Effector memory CD8-positive, alpha-beta T cell (primary cell): Measurements from ENCODE around the gene UBA3.
A peak's percentile ranks its signal among the peaks of the same experiment; 100 is the strongest.

Source experiments
- ATAC-seq: fragments of 150-1000 bp; cut with Tn5 transposase; replicated peaks from 2 replicates; pipeline ENCODE4 v1.10.0; 2021; ENCODE audit warnings: mild to moderate bottlenecking, moderate library complexity
- DNase-seq, 3 experiments: peaks; one replicate each; pipeline ENCODE4 v3.0.0; 2021
- H3K27ac Mint-ChIP-seq, 2 donors: one replicate each; pipeline ENCODE4 v1.8.0; 2022; ENCODE audit warnings: mild to moderate bottlenecking in 2 of 2, mixed read lengths in 2 of 2, moderate library complexity in 2 of 2
- H3K27me3 Mint-ChIP-seq, 2 donors: one replicate each; pipeline ENCODE4 v1.8.0; 2022; ENCODE audit warnings: mixed read lengths in 2 of 2
- H3K36me3 Mint-ChIP-seq: one replicate; pipeline ENCODE4 v1.8.0; 2022; ENCODE audit warnings: mild to moderate bottlenecking, moderate library complexity, mixed read lengths; ENCODE audit not compliant: insufficient read depth
- H3K4me1 Mint-ChIP-seq, 2 donors: one replicate each; pipeline ENCODE4 v1.8.0; 2022; ENCODE audit warnings: low read depth in 2 of 2, mixed read lengths in 2 of 2
- H3K4me3 Mint-ChIP-seq, 2 donors: one replicate each; pipeline ENCODE4 v1.8.0; 2022; ENCODE audit warnings: mild to moderate bottlenecking in 2 of 2, mixed read lengths in 2 of 2, moderate library complexity in 2 of 2
- H3K9me3 Mint-ChIP-seq, 2 donors: one replicate each; pipeline ENCODE4 v1.8.0; 2022; ENCODE audit warnings: mixed read lengths in 2 of 2

The UBA3 gene

DNA sequence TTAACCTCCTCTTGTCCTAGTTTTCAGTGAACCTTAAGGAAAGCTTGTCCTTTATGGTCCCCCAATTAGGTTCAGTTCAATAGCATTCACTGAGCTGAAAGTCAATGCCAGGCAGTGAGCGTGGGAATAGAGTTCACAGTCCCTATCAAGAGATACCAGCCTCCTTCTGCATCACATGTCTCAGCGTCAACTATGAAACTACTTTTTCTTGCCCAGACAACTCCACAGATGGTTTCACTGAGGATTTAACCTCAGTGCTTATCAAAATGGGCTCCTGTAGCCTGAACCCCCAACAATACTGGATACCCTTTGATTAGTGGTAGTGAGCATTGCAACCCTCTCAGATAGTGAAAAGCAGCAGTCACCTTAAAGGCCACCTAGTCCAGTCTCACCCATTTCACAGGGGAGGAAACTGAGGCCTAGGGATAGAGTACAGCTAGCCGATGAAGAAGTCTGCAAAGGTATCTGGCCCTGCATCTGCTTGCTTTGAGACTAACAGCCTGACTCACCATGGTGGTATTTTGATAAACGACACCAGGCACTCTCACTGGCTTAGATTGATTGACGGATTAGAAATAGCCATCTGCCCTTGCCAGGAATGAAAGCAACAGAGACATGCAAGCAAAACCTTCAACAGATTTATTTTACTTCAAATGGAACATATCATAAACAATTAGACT is 1.6 kb upstream of the UBA3 start:
- Mint-ChIP-seq H3K9me3 (no peaks in the 10 kb centered on the region), H3K27ac (peak overlapping the region; percentile 89 to 95), H3K4me1 (peaks cover 45 to 72% of the 10 kb centered on the region in 2 donors), H3K4me3 (peak overlapping the region; percentile 51 to 96), H3K27me3 (no peaks in the 10 kb centered on the region), H3K36me3 (peaks cover 10% of the 10 kb centered on the region)
- DNase-seq (no peak), ATAC-seq (no peak)

DNA sequence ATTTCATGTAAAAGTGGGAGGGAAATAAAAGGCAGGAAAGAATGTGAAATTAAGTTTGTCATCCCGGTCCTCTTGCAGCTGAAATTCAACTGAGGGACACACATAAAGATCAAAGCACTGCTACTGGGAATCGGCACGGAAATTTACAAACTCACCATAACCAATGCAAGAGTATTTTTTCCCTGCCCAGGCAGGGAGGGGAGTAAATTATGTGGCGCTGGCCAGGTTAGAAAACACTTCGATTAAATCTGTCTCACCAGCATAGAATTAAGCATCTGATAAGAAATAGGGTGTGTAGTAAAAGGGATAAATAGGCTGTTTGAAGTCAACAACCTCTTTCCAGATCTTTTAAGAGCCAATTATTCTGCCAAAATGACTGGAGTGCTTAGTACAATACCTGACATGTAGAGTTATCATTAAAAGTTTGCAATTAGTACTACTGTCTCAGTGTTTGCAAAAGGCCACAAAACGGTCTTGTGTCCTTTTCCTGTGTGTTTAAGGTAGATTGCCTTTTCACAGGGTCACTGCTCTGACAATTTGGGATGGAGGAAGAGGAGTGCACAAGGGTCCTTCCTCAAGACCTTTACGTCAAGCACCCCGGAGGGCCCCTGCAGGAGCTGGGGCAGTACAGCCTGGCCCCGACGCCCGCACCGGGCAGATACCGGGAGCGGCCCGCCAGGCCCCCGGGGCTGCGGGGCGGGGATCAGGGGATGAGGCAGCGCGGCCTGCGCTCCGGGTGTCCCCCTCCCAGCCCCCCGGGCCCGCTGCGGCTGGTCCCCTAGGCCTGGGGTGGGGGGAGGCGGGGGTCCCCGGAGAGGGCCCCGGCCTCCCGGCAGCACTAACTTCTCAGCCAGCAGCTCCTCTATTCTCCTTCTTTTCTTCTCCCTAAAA is 651 bp downstream of the UBA3 start:
- Mint-ChIP-seq H3K27ac (peak overlapping the region; percentile 62 to 87), H3K9me3 (no peaks in the 10 kb centered on the region), H3K27me3 (no peaks in the 10 kb centered on the region), H3K4me3 (peak overlapping the region; percentile 79 to 96), H3K4me1 (peaks cover 37 to 62% of the 10 kb centered on the region in 2 donors), H3K36me3 (peaks cover 14% of the 10 kb centered on the region)
- DNase-seq (no peak), ATAC-seq (peak; percentile 14)

DNA sequence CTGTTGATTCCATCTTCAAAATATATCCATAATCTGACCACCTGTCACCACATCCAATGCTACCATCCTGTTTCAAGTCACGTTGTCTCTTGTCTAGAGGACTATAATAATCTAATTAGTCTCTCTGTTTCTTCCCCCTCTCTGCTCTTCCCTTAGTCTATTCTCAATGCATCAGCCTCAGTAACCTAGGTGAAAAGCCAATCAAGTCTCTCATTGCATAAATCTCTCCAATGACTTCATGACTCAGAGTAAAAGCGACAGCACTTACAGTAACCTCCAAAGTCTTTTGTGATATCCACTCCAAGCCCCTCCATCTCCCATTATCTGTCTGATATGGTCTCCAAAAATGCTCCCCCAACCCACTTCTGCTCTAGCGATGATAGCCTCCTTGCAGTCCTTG is 7.2 kb downstream of the UBA3 start:
- Mint-ChIP-seq H3K27me3 (no peaks in the 10 kb centered on the region), H3K4me1 (peaks cover 19 to 26% of the 10 kb centered on the region in 2 donors), H3K36me3 (peaks cover 51% of the 10 kb centered on the region), H3K27ac (peak overlapping the region in 1 of 2 donors; percentile 15), H3K4me3 (no peak overlapping the region), H3K9me3 (no peaks in the 10 kb centered on the region)
- ATAC-seq (no peak), DNase-seq (no peak)

DNA sequence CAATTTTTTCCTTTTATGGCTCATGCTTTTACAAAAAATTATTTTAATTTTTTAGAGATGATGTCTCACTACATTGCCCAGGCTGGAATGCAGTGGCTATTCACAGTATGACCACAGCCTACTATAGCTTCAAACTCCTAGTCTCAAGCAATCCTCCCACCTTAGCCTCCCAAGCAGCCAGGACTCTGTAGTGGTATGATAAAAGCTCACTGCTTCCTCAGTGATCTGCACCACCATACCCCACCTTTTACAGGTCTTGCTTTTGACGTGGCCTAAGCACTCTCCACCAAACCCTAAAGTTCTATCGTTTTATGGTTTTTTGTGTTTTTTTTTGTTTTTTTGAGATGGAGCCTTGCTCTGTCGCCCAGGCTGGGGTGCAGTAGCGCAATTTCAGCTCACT is 14.0 kb downstream of the UBA3 start:
- H3K4me1 Mint-ChIP-seq = peaks cover 18 to 30% of the 10 kb centered on the region in 2 donors
- no peak for ATAC-seq
- H3K27ac Mint-ChIP-seq = peak overlapping the region; percentile 67 to 89
- H3K36me3 Mint-ChIP-seq = peaks cover 48% of the 10 kb centered on the region
- H3K9me3 Mint-ChIP-seq = no peaks in the 10 kb centered on the region
- no peak for DNase-seq
- peak overlapping the region in 1 of 2 donors; percentile 59 for H3K4me3 Mint-ChIP-seq
- no peaks in the 10 kb centered on the region for H3K27me3 Mint-ChIP-seq

DNA sequence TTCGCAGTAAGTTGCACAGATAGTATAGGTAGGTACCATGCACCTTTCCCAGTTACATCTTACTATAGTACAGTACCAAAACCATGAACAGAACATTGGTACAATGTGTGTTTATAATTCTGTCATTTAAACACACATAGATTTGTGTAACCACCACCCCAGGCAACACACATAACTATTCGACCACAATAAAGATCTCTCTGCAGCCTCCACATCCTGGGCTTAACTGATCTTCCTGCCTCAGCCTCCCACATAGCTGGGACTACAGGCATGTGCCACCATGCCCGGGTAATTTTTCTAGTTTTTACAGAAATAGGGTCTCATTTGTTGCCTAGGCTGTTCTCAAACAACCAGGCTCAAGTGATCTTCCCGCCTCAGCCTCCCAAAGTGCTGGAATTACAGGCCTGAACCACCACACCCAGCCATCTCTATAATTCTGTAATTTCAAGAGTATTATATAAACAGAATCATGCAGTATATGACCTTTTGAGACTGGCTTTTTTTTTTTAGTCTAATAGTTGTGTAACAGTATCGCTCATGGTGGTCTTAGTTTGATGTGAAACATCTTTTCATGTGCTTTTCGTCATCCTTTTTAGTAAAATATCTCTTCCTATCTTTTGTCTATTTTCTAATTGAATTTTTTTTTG is 14.7 kb downstream of the UBA3 start:
- peak; percentile 79 for ATAC-seq
- Mint-ChIP-seq H3K4me1 (peaks cover 13 to 28% of the 10 kb centered on the region in 2 donors), H3K4me3 (peak overlapping the region; percentile 19 to 59), H3K27me3 (no peaks in the 10 kb centered on the region), H3K9me3 (no peaks in the 10 kb centered on the region), H3K27ac (peak overlapping the region; percentile 67 to 89), H3K36me3 (peaks cover 51% of the 10 kb centered on the region)
- no peak for DNase-seq

DNA sequence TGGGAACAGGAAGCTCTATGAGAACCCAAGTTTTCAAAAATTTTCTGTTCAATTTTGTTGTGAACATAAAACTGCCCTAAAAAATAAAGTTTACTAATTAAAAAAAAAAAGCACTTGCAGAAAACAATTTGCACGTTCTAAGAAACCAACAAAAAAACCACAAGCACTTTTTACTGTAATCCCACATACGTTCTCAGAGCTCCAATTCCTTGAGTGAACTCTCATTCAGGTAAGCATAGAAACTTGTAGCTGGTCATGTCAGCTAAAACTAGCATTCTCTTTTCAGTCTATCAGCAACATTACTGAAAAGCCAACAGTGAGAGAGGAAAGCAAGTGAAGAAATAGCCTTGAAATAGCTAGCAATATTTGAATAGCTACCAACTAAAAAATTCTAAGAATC is 16.5 kb downstream of the UBA3 start:
- peaks cover 48% of the 10 kb centered on the region for H3K36me3 Mint-ChIP-seq
- H3K9me3 Mint-ChIP-seq = no peaks in the 10 kb centered on the region
- DNase-seq (no peak), ATAC-seq (no peak)
- H3K27me3 Mint-ChIP-seq = no peaks in the 10 kb centered on the region
- H3K27ac Mint-ChIP-seq = peak overlapping the region; percentile 67 to 89
- H3K4me1 Mint-ChIP-seq = peaks cover 23 to 41% of the 10 kb centered on the region in 2 donors
- peak overlapping the region; percentile 44 to 49 for H3K4me3 Mint-ChIP-seq

DNA sequence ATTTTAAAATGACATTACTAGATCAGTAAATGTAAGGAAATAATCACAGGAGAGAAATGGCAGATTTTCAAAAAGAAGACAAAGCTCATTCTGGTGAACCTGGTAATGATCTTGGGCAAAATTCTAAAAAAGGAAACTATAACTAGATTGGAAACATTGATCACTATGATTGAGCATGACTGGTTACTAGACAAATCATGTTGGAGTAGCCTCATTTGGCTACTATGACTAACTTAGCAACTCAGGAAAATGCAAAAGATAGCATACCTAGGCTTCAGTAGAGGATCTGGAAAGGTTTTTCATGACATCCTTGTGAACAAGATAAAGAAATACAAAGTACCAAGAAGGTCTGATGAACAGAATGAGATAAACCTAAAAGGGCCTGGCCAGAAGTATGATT is 20.5 kb downstream of the UBA3 start:
- Mint-ChIP-seq H3K27me3 (no peaks in the 10 kb centered on the region), H3K4me3 (no peak overlapping the region), H3K4me1 (peaks cover 23 to 34% of the 10 kb centered on the region in 2 donors), H3K27ac (peak overlapping the region; percentile 86 to 88), H3K9me3 (no peaks in the 10 kb centered on the region), H3K36me3 (peaks cover 69% of the 10 kb centered on the region)
- no peak for ATAC-seq
- no peak for DNase-seq

DNA sequence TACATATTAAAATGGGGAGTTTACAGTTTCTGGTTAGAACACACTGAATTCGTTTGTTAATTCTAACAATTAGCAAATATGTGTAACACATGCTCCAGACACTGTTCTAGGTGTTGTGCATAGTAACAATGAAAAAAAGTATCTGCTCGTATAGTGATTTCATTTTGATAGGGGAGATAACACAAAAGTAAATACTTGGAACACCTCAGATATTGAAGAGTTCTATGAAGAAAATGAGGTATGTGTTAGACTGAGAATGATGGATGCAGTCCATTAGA is 21.3 kb downstream of the UBA3 start:
- H3K27me3 Mint-ChIP-seq = no peaks in the 10 kb centered on the region
- peak overlapping the region; percentile 35 to 44 for H3K4me3 Mint-ChIP-seq
- peak; percentile 17 for ATAC-seq
- peak overlapping the region; percentile 86 to 88 for H3K27ac Mint-ChIP-seq
- peaks cover 17 to 28% of the 10 kb centered on the region in 2 donors for H3K4me1 Mint-ChIP-seq
- no peaks in the 10 kb centered on the region for H3K9me3 Mint-ChIP-seq
- peaks cover 68% of the 10 kb centered on the region for H3K36me3 Mint-ChIP-seq
- no peak for DNase-seq

DNA sequence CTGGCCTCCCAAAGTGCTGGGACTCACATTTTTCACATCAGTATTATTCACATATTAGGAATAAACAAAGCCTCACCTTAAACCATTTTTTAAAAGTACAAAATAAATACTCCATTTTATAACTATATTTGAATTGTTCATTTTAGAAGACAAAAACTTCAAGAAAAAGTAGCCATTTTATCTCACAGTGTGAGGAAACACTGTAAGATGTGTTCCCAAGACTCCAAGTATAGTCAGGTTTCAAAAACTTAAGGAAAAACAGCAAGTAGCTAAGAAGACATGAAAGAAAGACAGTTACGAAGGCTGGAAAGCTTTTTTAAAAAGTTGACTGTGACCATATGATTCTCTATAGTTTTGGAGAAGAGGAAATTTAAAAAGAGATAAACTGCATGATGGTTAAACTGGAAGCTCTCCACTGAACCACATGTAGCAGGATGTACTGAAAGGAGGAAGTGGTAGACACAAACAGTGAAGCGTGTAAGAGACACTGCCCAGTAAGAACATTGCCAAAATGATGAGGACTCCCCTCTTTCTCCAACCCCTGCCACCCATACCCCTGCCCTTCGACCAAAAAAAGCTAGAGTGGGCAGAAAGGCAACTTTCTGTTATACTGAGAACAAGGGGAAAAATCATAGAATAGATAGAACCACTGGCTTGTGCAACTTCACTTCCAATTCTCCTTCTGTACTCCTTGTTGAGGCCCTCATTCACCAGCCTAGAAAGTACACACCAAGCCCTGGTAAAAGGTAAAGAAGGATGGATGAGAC is 21.8 kb downstream of the UBA3 start:
- no peak for DNase-seq
- H3K36me3 Mint-ChIP-seq = peaks cover 66% of the 10 kb centered on the region
- peak overlapping the region; percentile 86 to 88 for H3K27ac Mint-ChIP-seq
- peaks cover 14 to 22% of the 10 kb centered on the region in 2 donors for H3K4me1 Mint-ChIP-seq
- peak; percentile 98 for ATAC-seq
- H3K9me3 Mint-ChIP-seq = no peaks in the 10 kb centered on the region
- no peaks in the 10 kb centered on the region for H3K27me3 Mint-ChIP-seq
- H3K4me3 Mint-ChIP-seq = peak overlapping the region; percentile 35 to 44

DNA sequence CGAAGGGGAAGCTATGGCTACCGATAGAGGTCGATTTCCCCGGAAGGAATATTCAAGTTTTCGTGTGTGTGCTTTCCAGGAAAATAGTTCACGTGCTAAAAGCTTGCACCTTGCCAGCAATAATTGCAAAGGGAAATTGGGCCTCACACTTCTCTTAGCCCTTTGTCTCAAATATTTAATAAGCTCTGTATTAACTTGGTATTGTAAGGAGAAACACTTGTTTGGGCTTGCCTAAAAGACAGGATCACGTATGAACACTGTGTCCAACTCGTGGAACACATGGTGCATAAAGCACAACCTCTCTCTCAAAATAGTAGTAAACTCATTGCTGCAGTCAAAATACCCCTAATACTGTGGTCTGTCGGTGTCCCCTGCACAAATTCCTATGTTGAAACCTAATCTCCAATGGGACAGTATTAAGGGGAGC is 27.7 kb downstream of the UBA3 start:
- H3K27ac Mint-ChIP-seq = peak overlapping the region; percentile 99 to 100
- no peak for DNase-seq
- ATAC-seq = no peak
- H3K4me3 Mint-ChIP-seq = peak overlapping the region; percentile 98 to 100
- H3K36me3 Mint-ChIP-seq = peaks cover 67% of the 10 kb centered on the region
- no peaks in the 10 kb centered on the region for H3K9me3 Mint-ChIP-seq
- H3K27me3 Mint-ChIP-seq = no peaks in the 10 kb centered on the region
- H3K4me1 Mint-ChIP-seq = peaks cover 30 to 37% of the 10 kb centered on the region in 2 donors

DNA sequence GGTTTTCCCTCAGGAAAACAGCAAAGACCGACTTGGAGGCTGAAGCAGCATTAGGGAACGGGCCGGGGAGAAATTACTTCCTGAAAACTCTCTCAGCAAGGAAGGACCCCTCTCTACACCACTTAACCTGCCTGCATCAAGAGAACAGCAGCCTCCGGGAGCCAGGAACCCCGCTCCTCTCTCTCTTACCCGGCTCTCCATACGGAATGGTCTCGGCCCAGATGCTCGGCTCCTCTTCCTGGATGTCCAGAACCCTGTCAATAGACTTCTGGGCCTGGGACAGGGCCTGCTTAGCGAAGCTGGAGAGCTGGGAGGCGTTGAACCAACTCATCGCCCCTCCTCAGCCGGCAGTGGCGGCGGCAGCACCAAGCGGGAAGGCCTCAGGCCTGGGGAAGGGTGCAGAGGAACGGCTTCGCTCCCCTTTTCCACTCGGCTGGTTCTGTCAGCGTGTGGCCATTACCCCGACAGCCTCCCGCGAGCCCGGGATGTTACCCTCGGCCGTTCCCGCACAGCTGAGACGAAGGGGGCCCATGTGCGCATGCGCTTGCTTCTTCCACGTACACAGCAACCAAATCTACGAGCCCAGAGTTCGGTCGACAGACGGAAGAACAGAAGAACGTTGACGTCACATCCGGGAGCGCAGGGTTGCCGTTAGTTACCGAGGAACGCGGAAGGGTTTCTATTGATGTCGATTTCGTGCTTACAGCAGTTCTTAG is 28.3 kb downstream of the UBA3 start, which contains the start of gene TMF1:
Gene TMF1, minus strand, starts transcription at position 578 of the 716 bp plus-strand sequence. Its CDS starts 247 bp downstream, at position 331.
- peak; percentile 90 for ATAC-seq
- no peaks in the 10 kb centered on the region for H3K27me3 Mint-ChIP-seq

DNA sequence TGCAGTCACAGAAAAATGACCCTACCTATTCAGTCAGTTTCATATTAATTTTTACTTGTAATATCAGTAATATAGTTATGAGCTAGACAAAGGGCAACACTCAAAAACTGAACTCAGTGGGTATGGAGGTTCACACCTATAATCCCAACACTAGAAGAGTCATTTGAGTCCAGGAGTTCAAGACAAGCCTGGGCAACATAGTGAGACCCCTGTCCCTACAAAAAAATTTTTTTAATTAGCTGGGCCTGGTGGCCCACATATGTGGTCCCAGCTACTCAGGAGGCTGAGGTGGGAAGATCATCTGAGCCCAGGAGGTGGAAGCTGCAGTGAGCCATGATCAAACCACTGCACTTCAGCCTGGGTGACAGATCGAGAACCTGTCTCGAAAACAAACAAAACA is 31.2 kb downstream of the UBA3 start:
- H3K4me3 Mint-ChIP-seq = peak overlapping the region; percentile 98 to 100
- no peaks in the 10 kb centered on the region for H3K27me3 Mint-ChIP-seq
- ATAC-seq = no peak
- H3K9me3 Mint-ChIP-seq = no peaks in the 10 kb centered on the region
- H3K36me3 Mint-ChIP-seq = peaks cover 66% of the 10 kb centered on the region
- H3K27ac Mint-ChIP-seq = peak overlapping the region; percentile 12 to 52
- peaks cover 34 to 47% of the 10 kb centered on the region in 2 donors for H3K4me1 Mint-ChIP-seq
- no peak for DNase-seq

More for the DNA sequence above, 28.3 kb downstream of the UBA3 start, which contains the start of gene TMF1:
- Mint-ChIP-seq H3K27ac (peak within 1 kb of the TSS; percentile 99 to 100), H3K36me3 (peaks cover 72% of the 10 kb centered on the region), H3K9me3 (no peaks in the 10 kb centered on the region), H3K4me1 (peaks cover 34 to 41% of the 10 kb centered on the region in 2 donors), H3K4me3 (peak within 1 kb of the TSS; percentile 98 to 100)
- DNase-seq = peak; percentile 96 to 98 (median 96)
